Activated B cell treated with CpG ODN at 0.5 μM for 24 hours (primary cell): ENCODE measurements around the gene RNF19B. TPM values are rescaled to one million over a fixed set of nuclear protein-coding genes. Genes with fewer than 3 reads are reported as not detected.

Experiments
- ATAC-seq: fragments of 200-7000 bp; cut with Tn5 transposase; one replicate; pipeline ENCODE4 v1.10.0; 2021; ENCODE audit warnings: low read depth, mild to moderate bottlenecking, moderate library complexity
- CTCF ChIA-PET: fragments of 350-600 bp; sonication (Branson Sonifier 250); formaldehyde crosslinking; loops from one replicate; lab custom pipeline; 2021; ENCODE audit warnings: antibody characterized with exemption; lab: Charles Lee
- POLR2A ChIA-PET: fragments of 350-600 bp; sonication (Branson Sonifier 250); formaldehyde crosslinking; loops from one replicate; lab custom pipeline; 2021; ENCODE audit warnings: antibody characterized with exemption; lab: Charles Lee
- DNase-seq: peaks from one replicate; pipeline ENCODE4 v3.0.0; 2022
- H3K27ac Mint-ChIP-seq: one replicate; pipeline ENCODE4 v1.8.0; 2020; ENCODE audit warnings: mixed read lengths
- H3K27me3 Mint-ChIP-seq: one replicate; pipeline ENCODE4 v1.8.0; 2021; ENCODE audit warnings: mixed read lengths
- H3K36me3 Mint-ChIP-seq: one replicate; pipeline ENCODE4 v1.8.0; 2021; ENCODE audit warnings: low read depth, mixed read lengths
- H3K4me1 Mint-ChIP-seq: one replicate; pipeline ENCODE4 v1.8.0; 2021; ENCODE audit warnings: mixed read lengths
- H3K4me3 Mint-ChIP-seq: one replicate; pipeline ENCODE4 v1.8.0; 2020; ENCODE audit warnings: mild to moderate bottlenecking, mixed read lengths
- H3K9me3 Mint-ChIP-seq: one replicate; pipeline ENCODE4 v1.8.0; 2020; ENCODE audit warnings: mixed read lengths
- intact Hi-C: fragments of 100-400 bp; cut with micrococcal nuclease; formaldehyde crosslinking; loops from one replicate; pipeline ENCODE4 v1.15.1; 2024
- total RNA-seq: library from RNA; stranded (reverse); gene quantifications from 2 replicates; pipeline ENCODE4 v1.2.3, GENCODE V29; 2022
- TF ChIP-seq, protein P1 (sequence below): fragments of 200-600 bp; IDR thresholded peaks from one replicate; pipeline ENCODE4 v1.8.0; 2022; ENCODE audit warnings: antibody characterized with exemption, mild to moderate bottlenecking

The RNF19B gene
- total RNA-seq, 1 donor from 2014 or later = 23.6 TPM

DNA sequence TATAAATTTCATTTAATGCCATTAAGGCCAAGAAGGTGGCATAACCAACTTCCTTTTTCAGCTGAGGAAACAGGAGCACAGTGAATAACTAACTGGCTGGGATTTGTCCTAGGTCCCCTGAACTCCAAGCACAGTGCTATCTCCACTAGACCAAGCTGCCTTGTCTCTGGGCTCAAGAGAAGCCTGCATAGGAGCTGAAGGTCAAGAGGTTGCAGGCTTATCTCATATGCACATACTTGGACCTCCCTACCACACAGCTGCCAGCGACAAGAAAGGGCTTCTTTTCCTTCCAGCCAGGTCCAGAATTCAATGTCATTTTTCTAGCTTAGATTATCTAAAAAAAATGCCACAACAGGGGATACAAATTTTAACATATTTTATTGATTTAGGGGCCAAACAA is 45.0 kb upstream of the RNF19B start:
- H3K27ac Mint-ChIP-seq = no peak overlapping the region
- no peaks in the 10 kb centered on the region for H3K9me3 Mint-ChIP-seq
- H3K36me3 Mint-ChIP-seq = peaks cover 75% of the 10 kb centered on the region
- H3K27me3 Mint-ChIP-seq = no peaks in the 10 kb centered on the region
- TF ChIP-seq, protein P1, sequence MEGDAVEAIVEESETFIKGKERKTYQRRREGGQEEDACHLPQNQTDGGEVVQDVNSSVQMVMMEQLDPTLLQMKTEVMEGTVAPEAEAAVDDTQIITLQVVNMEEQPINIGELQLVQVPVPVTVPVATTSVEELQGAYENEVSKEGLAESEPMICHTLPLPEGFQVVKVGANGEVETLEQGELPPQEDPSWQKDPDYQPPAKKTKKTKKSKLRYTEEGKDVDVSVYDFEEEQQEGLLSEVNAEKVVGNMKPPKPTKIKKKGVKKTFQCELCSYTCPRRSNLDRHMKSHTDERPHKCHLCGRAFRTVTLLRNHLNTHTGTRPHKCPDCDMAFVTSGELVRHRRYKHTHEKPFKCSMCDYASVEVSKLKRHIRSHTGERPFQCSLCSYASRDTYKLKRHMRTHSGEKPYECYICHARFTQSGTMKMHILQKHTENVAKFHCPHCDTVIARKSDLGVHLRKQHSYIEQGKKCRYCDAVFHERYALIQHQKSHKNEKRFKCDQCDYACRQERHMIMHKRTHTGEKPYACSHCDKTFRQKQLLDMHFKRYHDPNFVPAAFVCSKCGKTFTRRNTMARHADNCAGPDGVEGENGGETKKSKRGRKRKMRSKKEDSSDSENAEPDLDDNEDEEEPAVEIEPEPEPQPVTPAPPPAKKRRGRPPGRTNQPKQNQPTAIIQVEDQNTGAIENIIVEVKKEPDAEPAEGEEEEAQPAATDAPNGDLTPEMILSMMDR = no peak
- intact Hi-C loops = no loop called here
- ATAC-seq (no peak), DNase-seq (no peak)
- CTCF ChIA-PET = interaction anchor here (1.3 to 7.4 kb wide), 3 partner anchors 9 to 76 kb away, joined by 3 to 92 read pairs (median 4); no protein-coding TSS in a partner anchor
- POLR2A ChIA-PET = no interaction called here
- H3K4me1 Mint-ChIP-seq = no peaks in the 10 kb centered on the region
- no peak overlapping the region for H3K4me3 Mint-ChIP-seq

DNA sequence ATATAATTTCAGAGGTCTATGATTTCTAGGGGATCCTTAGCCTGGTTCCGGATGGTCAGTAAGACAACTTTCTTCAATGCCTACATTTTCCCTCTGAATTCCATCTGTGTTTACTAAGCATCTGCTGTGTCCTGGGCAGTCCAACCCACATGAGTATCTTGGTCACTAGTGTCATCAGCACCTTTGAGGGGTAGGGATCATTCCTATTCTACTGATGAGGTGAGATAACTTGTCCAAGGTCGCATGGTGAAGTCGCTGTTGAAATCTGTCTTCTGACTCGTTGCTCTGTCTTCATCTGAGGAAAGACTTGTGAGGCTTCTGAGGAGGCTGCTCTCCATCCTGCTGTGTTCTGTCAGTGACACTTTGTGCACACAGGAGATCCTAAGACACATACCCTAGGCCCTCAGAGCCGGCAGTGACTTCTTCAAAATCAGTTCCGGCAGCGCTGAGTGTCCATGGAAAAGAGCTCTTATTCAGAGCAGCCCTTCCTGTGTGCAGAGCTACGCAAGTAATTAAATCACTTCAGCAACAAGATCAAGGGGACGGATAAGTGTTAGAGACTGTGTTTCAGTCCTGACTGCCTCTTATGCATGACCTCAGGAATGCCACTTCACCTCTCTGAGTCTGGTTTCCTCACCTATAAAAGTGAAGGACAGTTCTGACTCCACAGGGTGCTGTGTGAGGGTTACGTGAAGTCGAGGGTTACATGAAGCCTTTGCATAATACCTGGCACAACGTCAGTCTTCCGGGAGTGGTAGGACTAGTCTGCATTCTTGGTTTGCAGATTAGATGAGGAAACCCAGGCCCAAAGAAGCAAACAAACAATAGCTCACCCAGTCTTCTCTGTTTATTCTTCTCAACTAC is 43.7 kb upstream of the RNF19B start:
- H3K36me3 Mint-ChIP-seq = peaks cover 62% of the 10 kb centered on the region
- no peaks in the 10 kb centered on the region for H3K4me1 Mint-ChIP-seq
- H3K4me3 Mint-ChIP-seq = no peak overlapping the region
- TF ChIP-seq, protein P1 = no peak
- ChIA-PET CTCF (interaction anchor here (1.2 to 7.4 kb wide), 7 partner anchors 7 to 78 kb away, joined by 3 to 92 read pairs (median 4); no protein-coding TSS in a partner anchor), POLR2A (interaction anchor here (1.5 to 3.0 kb wide), 2 partner anchors 15 to 44 kb away, joined by 6 to 11 read pairs; partner anchors contain the start of gene RNF19B)
- H3K9me3 Mint-ChIP-seq = no peaks in the 10 kb centered on the region
- no peak for ATAC-seq
- H3K27me3 Mint-ChIP-seq = no peaks in the 10 kb centered on the region
- no peak for DNase-seq
- intact Hi-C loops = no loop called here
- no peak overlapping the region for H3K27ac Mint-ChIP-seq

DNA sequence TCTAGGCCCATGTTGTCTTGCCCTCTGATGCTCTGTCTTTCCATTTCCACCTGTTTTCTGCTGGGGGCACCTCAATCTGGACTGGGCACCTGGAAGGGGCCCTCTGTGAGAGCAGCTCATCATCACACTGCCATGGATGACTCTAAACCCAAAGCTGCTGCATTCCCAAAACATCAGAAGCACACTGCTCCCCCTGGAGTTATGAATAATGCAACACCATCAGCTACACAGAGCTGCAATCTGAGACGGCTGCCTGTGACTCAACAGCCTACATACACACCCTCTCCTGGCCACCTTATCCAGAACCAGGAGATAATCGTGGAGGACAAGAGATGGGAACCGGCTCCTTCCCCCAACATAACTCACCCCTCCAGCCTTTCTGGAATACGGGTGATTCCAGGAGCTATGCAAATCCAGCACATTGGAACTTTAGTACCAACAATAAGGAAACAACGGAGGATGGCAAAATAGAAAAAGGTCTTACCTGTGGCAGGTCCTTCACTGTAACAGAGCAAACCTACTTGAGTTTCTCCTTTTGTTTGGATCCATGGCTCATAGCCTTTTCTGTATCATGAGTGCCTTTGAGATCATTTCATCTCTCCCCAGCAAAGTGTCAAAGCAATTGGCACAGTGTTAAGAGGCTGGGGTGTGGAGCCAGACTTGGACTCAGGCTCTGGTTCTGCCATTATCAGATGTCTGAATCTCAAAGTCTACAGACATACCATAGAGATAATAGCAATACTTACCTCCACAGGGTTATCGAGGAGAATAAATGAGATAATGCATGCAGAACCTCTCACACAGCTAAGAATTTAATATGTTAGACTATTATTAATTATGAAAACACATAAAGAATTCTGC is 42.8 kb upstream of the RNF19B start:
- Mint-ChIP-seq H3K4me3 (no peak overlapping the region), H3K27ac (no peak overlapping the region), H3K36me3 (peaks cover 54% of the 10 kb centered on the region), H3K9me3 (no peaks in the 10 kb centered on the region), H3K4me1 (no peaks in the 10 kb centered on the region), H3K27me3 (no peaks in the 10 kb centered on the region)
- DNase-seq (no peak), ATAC-seq (peak; percentile 76)
- CTCF ChIA-PET = interaction anchor here (0.7 to 7.4 kb wide), 14 partner anchors 9 to 136 kb away, joined by 3 to 92 read pairs (median 4); no protein-coding TSS in a partner anchor
- POLR2A ChIA-PET = interaction anchor here (1.1 to 3.0 kb wide), 3 partner anchors 14 to 74 kb away, joined by 3 to 11 read pairs (median 6); partner anchors contain the start of gene RNF19B
- TF ChIP-seq, protein P1 = no peak
- intact Hi-C loops = loop anchor here (1.0 kb wide), 1 partner anchor 74 kb away; no protein-coding TSS in a partner anchor

DNA sequence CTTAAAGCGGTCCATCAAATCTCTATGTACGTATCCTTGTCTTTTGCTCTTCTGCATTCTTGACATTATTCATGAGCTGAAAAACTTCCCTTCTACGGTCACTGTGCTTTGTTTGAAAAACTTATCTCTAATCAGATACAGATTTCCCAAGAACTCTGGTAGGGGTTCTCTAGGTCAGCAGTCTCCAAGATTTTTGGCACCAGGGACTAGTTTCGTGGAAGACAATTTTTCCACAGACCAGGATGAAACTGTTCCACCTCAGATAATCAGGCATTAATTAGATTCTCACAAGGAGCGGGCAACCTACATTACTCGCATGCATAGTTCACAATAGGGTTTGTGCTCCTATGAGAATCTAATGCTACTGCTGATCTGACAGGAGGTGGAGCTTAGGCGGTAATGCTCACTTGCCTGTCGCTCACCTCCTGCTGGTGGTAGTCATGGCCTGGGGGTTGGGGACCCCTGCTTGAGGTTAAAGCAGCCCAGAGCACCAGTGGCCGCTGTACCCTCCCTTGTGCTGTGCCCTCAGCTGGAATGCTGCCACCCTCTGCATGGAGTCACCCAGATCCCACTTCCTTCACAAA is 41.3 kb upstream of the RNF19B start:
- H3K27ac Mint-ChIP-seq = no peak overlapping the region
- ChIA-PET POLR2A (interaction anchor here (0.5 to 1.6 kb wide), 3 partner anchors 42 to 79 kb away, joined by 3 to 4 read pairs (median 4); no protein-coding TSS in a partner anchor), CTCF (interaction anchor here (7.4 kb wide), 1 partner anchor 72 kb away, joined by 92 read pairs; no protein-coding TSS in a partner anchor)

More for the DNA sequence above, 41.3 kb upstream of the RNF19B start:
- intact Hi-C loops = no loop called here
- Mint-ChIP-seq H3K4me3 (no peak overlapping the region), H3K4me1 (no peaks in the 10 kb centered on the region), H3K36me3 (peaks cover 39% of the 10 kb centered on the region), H3K27me3 (no peaks in the 10 kb centered on the region), H3K9me3 (no peaks in the 10 kb centered on the region)
- DNase-seq (no peak), ATAC-seq (no peak)
- TF ChIP-seq, protein P1 = no peak
